A673 (cell line): ENCODE measurements around the gene PHF3. TPM values are rescaled to one million over a fixed set of nuclear protein-coding genes. Genes with fewer than 3 reads are reported as not detected.

Experiments
- BruUV-seq: library from RNA; stranded (reverse); fragments of 400-500 nt; replicated peaks from 2 replicates; lab custom pipeline; 2021; lab: Mats Ljungman, UMichigan
- CTCF ChIA-PET: fragments of 300-600 bp; sonication (Branson Sonifier 250); formaldehyde crosslinking; loops from one replicate; lab custom pipeline; 2022; ENCODE audit warnings: antibody characterized with exemption; lab: Charles Lee
- POLR2A ChIA-PET: fragments of 300-600 bp; sonication (Branson Sonifier 250); formaldehyde crosslinking; loops from one replicate; lab custom pipeline; 2022; ENCODE audit warnings: antibody characterized with exemption; ENCODE audit not compliant: low non-redundant PET; lab: Charles Lee
- DNase-seq: peaks from one replicate; pipeline ENCODE4 v3.0.0-alpha.2; 2015; ENCODE audit warnings: low spot score
- H3K27ac ChIP-seq: fragments of 200-600 bp; sonication (generic); 2 replicates; pipeline ENCODE4 v1.5.1; 2016; ENCODE audit warnings: mixed run types, low read depth, mild to moderate bottlenecking, mixed read lengths, antibody characterized with exemption, low read length; ENCODE audit not compliant: poor library complexity, severe bottlenecking
- H3K27me3 ChIP-seq: fragments of 200-600 bp; sonication (generic); replicated peaks from 2 replicates; pipeline ENCODE4 v1.6.1; 2017; ENCODE audit warnings: mixed run types, low read depth, mild to moderate bottlenecking, mixed read lengths, antibody characterized with exemption, low read length; ENCODE audit not compliant: insufficient read depth, poor library complexity
- H3K36me3 ChIP-seq: fragments of 200-600 bp; sonication (generic); 2 replicates; pipeline ENCODE4 v1.6.1; 2016; ENCODE audit warnings: mixed run types, mild to moderate bottlenecking, mixed read lengths, antibody characterized with exemption, low read length; ENCODE audit not compliant: insufficient read depth, poor library complexity, severe bottlenecking
- H3K4me1 ChIP-seq: fragments of 200-600 bp; sonication (generic); 2 replicates; pipeline ENCODE4 v1.6.1; 2017; ENCODE audit warnings: mixed run types, mild to moderate bottlenecking, mixed read lengths, antibody characterized with exemption, low read length; ENCODE audit not compliant: insufficient read depth, poor library complexity, severe bottlenecking
- H3K4me3 ChIP-seq: fragments of 200-600 bp; sonication (generic); 2 replicates; pipeline ENCODE4 v1.5.1; 2016; ENCODE audit warnings: low read depth, mixed run types, mild to moderate bottlenecking, mixed read lengths, low read length; ENCODE audit not compliant: poor library complexity, severe bottlenecking
- H3K9me3 ChIP-seq: fragments of 200-600 bp; sonication (generic); 2 replicates; pipeline ENCODE4 v1.6.1; 2016; ENCODE audit warnings: mixed run types, low read depth, mild to moderate bottlenecking, mixed read lengths, antibody characterized with exemption, low read length; ENCODE audit not compliant: poor library complexity, severe bottlenecking
- CTCF ChIP-seq: fragments of 300-800, 200-600 bp; sonication (generic); conservative IDR thresholded peaks from 2 replicates; pipeline ENCODE4 v1.5.1; 2017; ENCODE audit warnings: low read depth, mild to moderate bottlenecking, antibody characterized with exemption, low read length, moderate library complexity, mixed read lengths
- EZH2 ChIP-seq: fragments of 200-600 bp; sonication (generic); IDR thresholded peaks from 2 replicates; pipeline ENCODE4 v1.6.1; 2017; ENCODE audit warnings: borderline replicate concordance, low read depth, mild to moderate bottlenecking, mixed read lengths, antibody characterized with exemption, low read length; ENCODE audit not compliant: poor library complexity, severe bottlenecking
- intact Hi-C: fragments of 100-400 bp; cut with micrococcal nuclease; formaldehyde crosslinking; loops from one replicate; pipeline ENCODE4 v1.10.0; 2022; ENCODE audit not compliant: unreplicated experiment
- total RNA-seq: library from RNA; stranded (reverse); gene quantifications from 2 replicates; pipeline ENCODE4 v1.2.3, GENCODE V29; 2021

PHF3 gene
- total RNA-seq, 1 experiment from 2014 or later, result 52.0 TPM

- Histone ChIP-seq H3K36me3 (no peaks in the 10 kb centered on the region), H3K4me3 (peak overlapping the region; percentile 96), H3K4me1 (peaks cover 30% of the 10 kb centered on the region), H3K27me3 (no peaks in the 10 kb centered on the region), H3K27ac (peak overlapping the region; percentile 97), H3K9me3 (no peaks in the 10 kb centered on the region)
- ChIA-PET POLR2A (no interaction called here), CTCF (interaction anchor here (0.6 kb wide), 1 partner anchor 42 kb away, joined by 9 read pairs; no protein-coding TSS in a partner anchor)
- no peak for DNase-seq
- BruUV-seq, result no TSS peak
- no peak for TF ChIP-seq CTCF
- TF ChIP-seq EZH2, result no peak
- intact Hi-C loops, result no loop called here
These were observed 401 bp upstream of the PHF3 start for GRCh38 chr6:63635215-63635587.

- BruUV-seq, result no TSS peak
- no peaks in the 10 kb centered on the region for H3K9me3 ChIP-seq
- TF ChIP-seq EZH2, result no peak
- TF ChIP-seq CTCF, result no peak
- POLR2A ChIA-PET, result interaction anchor here (0.6 kb wide), 1 partner anchor 220 kb away, joined by 6 read pairs; no protein-coding TSS in a partner anchor
- DNase-seq, result peak; percentile 64
- intact Hi-C loops, result no loop called here
- CTCF ChIA-PET, result no interaction called here
- H3K27me3 ChIP-seq, result no peaks in the 10 kb centered on the region
- peak overlapping the region; percentile 97 for H3K27ac ChIP-seq
- peak overlapping the region; percentile 96 for H3K4me3 ChIP-seq
- no peaks in the 10 kb centered on the region for H3K36me3 ChIP-seq
- peaks cover 33% of the 10 kb centered on the region for H3K4me1 ChIP-seq
These were observed 968 bp downstream of the PHF3 start for GRCh38 chr6:63636518-63637021.

DNA sequence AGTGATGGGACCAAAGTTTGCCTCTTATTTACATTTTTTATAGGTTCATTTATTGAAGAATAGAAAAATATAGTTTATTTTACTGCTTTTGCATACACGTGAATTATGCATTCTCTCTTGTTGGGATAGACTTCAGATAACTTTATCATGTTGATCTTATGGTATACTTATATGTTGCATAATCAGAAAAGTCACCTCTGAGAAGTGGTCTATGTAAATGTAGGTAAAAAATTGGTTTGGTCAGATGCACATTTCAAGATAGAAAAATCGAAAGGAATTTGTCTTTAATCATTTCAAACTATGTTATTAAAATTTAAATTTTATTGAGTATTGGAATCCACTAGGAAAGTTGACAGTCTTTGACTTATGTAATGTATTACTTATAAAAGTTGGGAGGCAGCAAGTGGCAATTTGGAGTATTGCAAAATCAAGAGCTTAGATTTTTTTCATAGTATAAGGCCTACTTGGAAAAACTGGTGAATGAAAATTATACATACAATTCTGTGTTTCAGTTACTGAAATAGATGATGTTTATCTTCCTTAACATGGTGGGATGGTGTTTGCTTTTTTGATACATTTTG lies 2.4 kb downstream of the PHF3 start:
- Histone ChIP-seq H3K27ac (no peak overlapping the region), H3K9me3 (no peaks in the 10 kb centered on the region), H3K4me1 (peaks cover 33% of the 10 kb centered on the region), H3K36me3 (no peaks in the 10 kb centered on the region), H3K27me3 (no peaks in the 10 kb centered on the region), H3K4me3 (peak overlapping the region; percentile 96)
- POLR2A ChIA-PET, result no interaction called here
- intact Hi-C loops, result no loop called here
- no TSS peak for BruUV-seq
- peak; percentile 18 for DNase-seq
- TF ChIP-seq EZH2 (no peak), CTCF (no peak; the same call in 1 of the 2 replicates)
- CTCF ChIA-PET, result no interaction called here
